ENCODE results near the gene UCP1.

UCP1 gene

GRCh38 chr4:140595065-140595464 is 26.3 kb upstream of the UCP1 start:
- no peak for DNase-seq
- Mint-ChIP-seq H3K27ac (no peak overlapping the region), H3K36me3 (ENCODE audit: low read depth) (no peaks in the 10 kb centered on the region), H3K4me3 (no peak overlapping the region), H3K27me3 (ENCODE audit: low read depth, poor library complexity) (peaks cover 45% of the 10 kb centered on the region), H3K4me1 (no peaks in the 10 kb centered on the region), H3K9me3 (peaks cover 23% of the 10 kb centered on the region)
- peak; percentile 28 for TF ChIP-seq CTCF (IDR thresholded peaks at IDR 0.05)

GRCh38 chr4:140584439-140584838 is 15.7 kb upstream of the UCP1 start:
- no peak for DNase-seq
- H3K9me3 Mint-ChIP-seq: no peaks in the 10 kb centered on the region
- peaks cover 27% of the 10 kb centered on the region for H3K27me3 Mint-ChIP-seq (ENCODE audit: low read depth, poor library complexity)
- H3K27ac Mint-ChIP-seq: no peak overlapping the region
- H3K4me3 Mint-ChIP-seq: no peak overlapping the region
- TF ChIP-seq CTCF (IDR thresholded peaks at IDR 0.05): no peak
- no peaks in the 10 kb centered on the region for H3K36me3 Mint-ChIP-seq (ENCODE audit: low read depth)
- no peaks in the 10 kb centered on the region for H3K4me1 Mint-ChIP-seq

GRCh38 chr4:140581078-140581477 is 12.3 kb upstream of the UCP1 start:
- Mint-ChIP-seq H3K27me3 (ENCODE audit: low read depth, poor library complexity) (peaks cover 51% of the 10 kb centered on the region), H3K36me3 (ENCODE audit: low read depth) (no peaks in the 10 kb centered on the region), H3K4me3 (no peak overlapping the region), H3K9me3 (no peaks in the 10 kb centered on the region), H3K4me1 (no peaks in the 10 kb centered on the region), H3K27ac (no peak overlapping the region)
- TF ChIP-seq CTCF (IDR thresholded peaks at IDR 0.05): no peak
- no peak for DNase-seq

GRCh38 chr4:140579278-140579677 is 10.5 kb upstream of the UCP1 start:
- H3K4me1 Mint-ChIP-seq: no peaks in the 10 kb centered on the region
- H3K27me3 Mint-ChIP-seq (ENCODE audit: low read depth, poor library complexity): peaks cover 56% of the 10 kb centered on the region
- DNase-seq: no peak
- no peaks in the 10 kb centered on the region for H3K36me3 Mint-ChIP-seq (ENCODE audit: low read depth)
- no peak overlapping the region for H3K4me3 Mint-ChIP-seq
- TF ChIP-seq CTCF (IDR thresholded peaks at IDR 0.05): no peak
- H3K9me3 Mint-ChIP-seq: no peaks in the 10 kb centered on the region
- H3K27ac Mint-ChIP-seq: no peak overlapping the region

- no peak for DNase-seq
- peaks cover 49% of the 10 kb centered on the region for H3K27me3 Mint-ChIP-seq (ENCODE audit: low read depth, poor library complexity)
- TF ChIP-seq CTCF (IDR thresholded peaks at IDR 0.05): no peak
- H3K4me3 Mint-ChIP-seq: no peak overlapping the region
- H3K36me3 Mint-ChIP-seq (ENCODE audit: low read depth): no peaks in the 10 kb centered on the region
- H3K4me1 Mint-ChIP-seq: no peaks in the 10 kb centered on the region
- H3K27ac Mint-ChIP-seq: no peak overlapping the region
- peaks cover 18% of the 10 kb centered on the region for H3K9me3 Mint-ChIP-seq
Observed at GRCh38 chr4:140575489-140575888, 6.7 kb upstream of the UCP1 start.

- Mint-ChIP-seq H3K36me3 (ENCODE audit: low read depth) (no peaks in the 10 kb centered on the region), H3K4me1 (peaks cover 15% of the 10 kb centered on the region), H3K4me3 (no peak overlapping the region), H3K9me3 (peaks cover 23% of the 10 kb centered on the region), H3K27me3 (ENCODE audit: low read depth, poor library complexity) (peaks cover 14% of the 10 kb centered on the region), H3K27ac (no peak overlapping the region)
- DNase-seq: no peak
- TF ChIP-seq CTCF (IDR thresholded peaks at IDR 0.05): no peak
Observed at GRCh38 chr4:140571620-140572019, 2.9 kb upstream of the UCP1 start.

Data from nephron progenitor cell (in vitro differentiated cells).